GM20431 (cell line): ENCODE measurements around the gene WNT9B.

ENCODE experiments used
- in situ Hi-C: fragments of 300-500 bp; cut with MseI, MboI; formaldehyde crosslinking; loops from one replicate; pipeline ENCODE4 v1.15.0; 2020; ENCODE audit warnings: low sequenced_read_pairs; ENCODE audit not compliant: unreplicated experiment

The WNT9B gene

GRCh38 chr17:46851029-46851741 lies at the start of gene WNT9B:
Gene WNT9B (plus strand): TSS chr17:46851583. CDS start chr17:46851639, 56 bp downstream.
- in situ Hi-C loops = no loop called here

GRCh38 chr17:46802800-46803199 lies 48.6 kb upstream of the WNT9B start:
- in situ Hi-C loops = no loop called here

GRCh38 chr17:46803544-46803943 lies 47.8 kb upstream of the WNT9B start:
- in situ Hi-C loops = no loop called here

GRCh38 chr17:46805771-46806170 lies 45.6 kb upstream of the WNT9B start:
- in situ Hi-C loops = no loop called here

- in situ Hi-C loops = no loop called here
Measured at GRCh38 chr17:46809110-46809571, 42.2 kb upstream of the WNT9B start.

- in situ Hi-C loops = no loop called here
Measured at GRCh38 chr17:46810837-46811236, 40.5 kb upstream of the WNT9B start.

GRCh38 chr17:46811978-46812583 lies 39.3 kb upstream of the WNT9B start:
- in situ Hi-C loops = no loop called here

- in situ Hi-C loops = no loop called here
Measured at GRCh38 chr17:46812624-46813318, 38.6 kb upstream of the WNT9B start.

GRCh38 chr17:46813920-46814319 lies 37.5 kb upstream of the WNT9B start:
- in situ Hi-C loops = no loop called here

GRCh38 chr17:46814446-46814845 lies 36.9 kb upstream of the WNT9B start:
- in situ Hi-C loops = no loop called here

GRCh38 chr17:46815474-46816353 lies 35.7 kb upstream of the WNT9B start:
- in situ Hi-C loops = no loop called here

- in situ Hi-C loops = no loop called here
Measured at GRCh38 chr17:46817151-46817900, 34.1 kb upstream of the WNT9B start.

GRCh38 chr17:46817901-46818209 lies 33.5 kb upstream of the WNT9B start:
- in situ Hi-C loops = no loop called here

- in situ Hi-C loops = no loop called here
Measured at GRCh38 chr17:46818316-46818928, 33.0 kb upstream of the WNT9B start, which contains the start of gene WNT3. Gene WNT3 (minus strand): TSS chr17:46818692. CDS start chr17:46818597, 95 bp downstream.

- in situ Hi-C loops = no loop called here
Measured at GRCh38 chr17:46818929-46819859, 32.2 kb upstream of the WNT9B start.

GRCh38 chr17:46819906-46820351 lies 31.5 kb upstream of the WNT9B start:
- in situ Hi-C loops = no loop called here

GRCh38 chr17:46820592-46821450 lies 30.6 kb upstream of the WNT9B start:
- in situ Hi-C loops = no loop called here
